ENCODE measurements around the gene FOXL1. TPM values are rescaled to one million over a fixed set of nuclear protein-coding genes. Genes with fewer than 3 reads are reported as not detected.
A peak's percentile ranks its signal among the peaks of the same experiment; 100 is the strongest.

FOXL1 gene
- total RNA-seq, 1 donor from 2014 or later: 1.1 TPM

DNA sequence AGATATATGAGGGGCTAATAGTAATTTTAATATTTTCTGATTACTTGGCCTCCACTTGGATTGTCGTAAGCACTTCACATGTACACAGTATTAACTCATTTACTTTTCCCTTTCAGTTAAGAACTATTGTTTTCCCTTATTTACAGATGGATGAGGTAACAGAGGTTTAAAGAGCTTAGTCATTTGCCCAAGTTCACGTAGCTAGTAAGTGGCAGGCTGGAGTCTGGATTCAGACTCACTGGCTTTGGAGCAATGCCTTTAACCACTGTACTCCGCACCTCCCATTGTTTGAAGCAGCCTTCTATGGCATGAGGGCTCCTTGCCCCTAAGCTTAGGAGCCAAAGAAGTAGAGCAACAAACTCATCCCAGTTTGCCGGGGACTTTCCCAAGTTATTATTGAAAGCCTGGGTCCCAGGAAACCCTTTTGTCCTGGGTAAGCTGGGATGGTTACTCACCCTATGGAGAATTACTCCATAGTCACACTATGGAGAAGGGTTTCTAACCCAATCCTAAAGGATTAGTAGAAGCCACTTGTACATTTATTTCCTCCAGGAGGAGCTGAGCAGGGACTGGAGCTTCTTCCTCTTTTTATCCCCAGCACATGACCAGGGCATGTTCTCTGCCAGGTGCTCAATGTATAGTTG lies 12.3 kb downstream of the FOXL1 start:
- DNase-seq (ENCODE audit: low read depth) (peak; percentile 97), FAIRE-seq (peak; percentile 32)
- no peaks in the 10 kb centered on the region for H3K27me3 ChIP-seq (ENCODE audit: control insufficient read depth, insufficient read depth, low read length)
- no peak overlapping the region for H3K4me3 ChIP-seq (ENCODE audit: low read depth, low read length)
- no peaks in the 10 kb centered on the region for H3K36me3 ChIP-seq (ENCODE audit: control insufficient read depth, insufficient read depth, low read length)
- TF ChIP-seq, protein P1, sequence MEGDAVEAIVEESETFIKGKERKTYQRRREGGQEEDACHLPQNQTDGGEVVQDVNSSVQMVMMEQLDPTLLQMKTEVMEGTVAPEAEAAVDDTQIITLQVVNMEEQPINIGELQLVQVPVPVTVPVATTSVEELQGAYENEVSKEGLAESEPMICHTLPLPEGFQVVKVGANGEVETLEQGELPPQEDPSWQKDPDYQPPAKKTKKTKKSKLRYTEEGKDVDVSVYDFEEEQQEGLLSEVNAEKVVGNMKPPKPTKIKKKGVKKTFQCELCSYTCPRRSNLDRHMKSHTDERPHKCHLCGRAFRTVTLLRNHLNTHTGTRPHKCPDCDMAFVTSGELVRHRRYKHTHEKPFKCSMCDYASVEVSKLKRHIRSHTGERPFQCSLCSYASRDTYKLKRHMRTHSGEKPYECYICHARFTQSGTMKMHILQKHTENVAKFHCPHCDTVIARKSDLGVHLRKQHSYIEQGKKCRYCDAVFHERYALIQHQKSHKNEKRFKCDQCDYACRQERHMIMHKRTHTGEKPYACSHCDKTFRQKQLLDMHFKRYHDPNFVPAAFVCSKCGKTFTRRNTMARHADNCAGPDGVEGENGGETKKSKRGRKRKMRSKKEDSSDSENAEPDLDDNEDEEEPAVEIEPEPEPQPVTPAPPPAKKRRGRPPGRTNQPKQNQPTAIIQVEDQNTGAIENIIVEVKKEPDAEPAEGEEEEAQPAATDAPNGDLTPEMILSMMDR (IDR thresholded peaks at IDR 0.05; ENCODE audit: insufficient read depth, low read length, severe bottlenecking): no peak

DNA sequence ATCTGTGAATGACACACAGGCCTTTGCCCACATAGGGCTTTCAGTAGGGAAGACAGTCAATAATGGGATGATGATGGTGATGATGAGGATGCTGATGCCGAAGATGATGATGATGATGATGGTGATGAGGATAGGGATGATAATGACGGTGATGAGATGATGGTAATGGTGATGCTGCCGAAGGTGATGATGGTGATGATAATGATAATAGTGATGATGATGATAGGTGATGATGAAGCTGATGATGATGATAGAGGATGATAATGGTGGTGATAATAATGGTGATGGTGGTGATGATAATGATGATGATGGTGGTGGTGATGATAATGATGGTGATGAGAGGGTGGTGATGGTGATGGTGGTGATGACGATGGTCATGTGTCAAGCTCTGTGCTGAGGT lies 12.9 kb downstream of the FOXL1 start:
- DNase-seq (ENCODE audit: low read depth) (no peak), FAIRE-seq (no peak)
- H3K36me3 ChIP-seq (ENCODE audit: control insufficient read depth, insufficient read depth, low read length): no peaks in the 10 kb centered on the region
- H3K4me3 ChIP-seq (ENCODE audit: low read depth, low read length): no peak overlapping the region
- TF ChIP-seq, protein P1 (IDR thresholded peaks at IDR 0.05; ENCODE audit: insufficient read depth, low read length, severe bottlenecking): no peak
- H3K27me3 ChIP-seq (ENCODE audit: control insufficient read depth, insufficient read depth, low read length): no peaks in the 10 kb centered on the region

DNA sequence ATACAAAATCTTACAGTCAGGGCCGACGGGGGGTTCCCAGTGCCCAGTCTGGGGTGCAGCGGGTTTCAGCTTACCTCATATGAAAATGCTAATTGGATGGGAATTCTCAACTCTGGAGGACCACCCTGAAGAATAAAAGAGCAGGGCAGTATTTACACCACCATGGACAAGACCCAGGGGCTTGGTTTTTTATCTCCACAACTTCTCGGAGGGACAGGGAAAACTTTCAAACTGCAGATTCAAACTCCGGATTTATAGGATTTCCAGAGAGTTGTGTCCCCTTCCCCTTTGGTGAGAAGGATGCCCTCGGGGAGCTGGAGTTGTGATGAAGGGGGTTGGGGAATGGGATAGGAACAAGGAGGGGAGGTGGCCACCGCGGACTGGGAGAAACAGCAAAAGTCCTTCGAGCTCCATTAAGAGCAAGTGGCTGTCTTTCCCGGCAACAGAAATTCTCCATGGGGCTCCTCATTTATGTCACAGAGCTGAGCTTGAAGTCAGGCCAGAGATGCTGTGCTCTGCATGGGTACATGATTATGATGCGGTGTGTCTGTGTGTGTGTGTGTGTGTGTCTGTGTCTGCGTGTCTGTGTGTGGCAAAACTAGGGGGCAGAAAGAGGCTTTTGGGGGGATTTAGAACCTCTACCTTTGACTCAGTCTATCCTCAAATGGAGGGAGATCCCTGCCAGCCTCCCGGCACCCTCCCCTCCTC lies 15.7 kb downstream of the FOXL1 start:
- no peaks in the 10 kb centered on the region for H3K27me3 ChIP-seq (ENCODE audit: control insufficient read depth, insufficient read depth, low read length)
- TF ChIP-seq, protein P1 (IDR thresholded peaks at IDR 0.05; ENCODE audit: insufficient read depth, low read length, severe bottlenecking): no peak
- H3K36me3 ChIP-seq (ENCODE audit: control insufficient read depth, insufficient read depth, low read length): no peaks in the 10 kb centered on the region
- DNase-seq (ENCODE audit: low read depth) (no peak), FAIRE-seq (no peak)
- H3K4me3 ChIP-seq (ENCODE audit: low read depth, low read length): no peak overlapping the region

DNA sequence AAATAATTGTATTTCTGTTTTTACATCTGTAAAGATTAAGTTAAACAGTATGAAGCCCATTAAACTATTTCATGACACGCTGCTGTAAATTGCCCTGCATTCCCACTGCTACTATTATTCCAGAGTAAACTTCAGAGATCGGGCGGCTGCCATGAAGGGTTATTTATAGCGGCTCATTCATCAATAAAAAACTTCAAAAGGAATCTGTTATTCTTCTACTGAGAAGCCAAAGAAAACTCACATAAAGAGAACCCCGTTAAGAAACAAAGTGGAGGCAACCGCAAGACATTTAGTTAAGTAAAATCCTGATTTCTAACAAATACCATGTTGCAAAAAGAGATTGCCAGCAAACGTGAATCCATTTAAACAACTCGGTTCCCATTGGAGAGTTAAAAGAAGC lies 16.4 kb downstream of the FOXL1 start:
- no peaks in the 10 kb centered on the region for H3K27me3 ChIP-seq (ENCODE audit: control insufficient read depth, insufficient read depth, low read length)
- TF ChIP-seq, protein P1 (IDR thresholded peaks at IDR 0.05; ENCODE audit: insufficient read depth, low read length, severe bottlenecking): no peak
- no peaks in the 10 kb centered on the region for H3K36me3 ChIP-seq (ENCODE audit: control insufficient read depth, insufficient read depth, low read length)
- DNase-seq (ENCODE audit: low read depth): no peak
- H3K4me3 ChIP-seq (ENCODE audit: low read depth, low read length): no peak overlapping the region
- FAIRE-seq: no peak

DNA sequence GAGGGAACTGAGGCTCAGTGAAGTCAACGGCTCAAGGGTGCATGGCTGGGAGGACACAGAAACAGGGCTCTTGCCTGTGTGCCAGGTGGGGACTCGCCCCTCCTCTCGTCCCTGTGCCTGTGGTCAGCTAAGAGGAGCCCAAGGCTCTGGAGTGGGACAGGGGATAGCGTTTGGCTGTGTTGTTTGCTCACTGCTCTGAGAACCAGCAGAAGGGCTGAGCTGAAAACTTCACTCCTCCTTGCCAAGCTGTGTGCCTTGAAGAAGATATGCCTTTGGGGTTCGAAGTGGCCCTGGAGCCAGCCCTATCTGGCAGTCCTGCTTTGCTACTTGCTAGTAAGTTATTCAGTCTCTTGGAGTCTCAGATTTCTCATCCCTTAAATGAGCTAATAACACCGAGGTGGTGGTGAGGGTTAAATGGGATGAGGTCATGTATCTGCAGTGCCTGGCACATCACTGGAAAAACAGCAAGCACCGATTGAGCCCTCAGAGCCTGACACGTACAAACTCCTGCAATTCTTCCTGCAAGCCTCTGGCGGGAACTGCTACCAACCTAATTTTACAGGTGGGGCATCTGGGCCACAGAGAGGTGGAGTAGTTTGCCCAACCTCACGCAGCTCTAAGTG lies 17.7 kb downstream of the FOXL1 start:
- FAIRE-seq (no peak), DNase-seq (ENCODE audit: low read depth) (no peak)
- H3K4me3 ChIP-seq (ENCODE audit: low read depth, low read length): no peak overlapping the region
- H3K27me3 ChIP-seq (ENCODE audit: control insufficient read depth, insufficient read depth, low read length): no peaks in the 10 kb centered on the region
- H3K36me3 ChIP-seq (ENCODE audit: control insufficient read depth, insufficient read depth, low read length): no peaks in the 10 kb centered on the region
- TF ChIP-seq, protein P1 (IDR thresholded peaks at IDR 0.05; ENCODE audit: insufficient read depth, low read length, severe bottlenecking): no peak
